ENCODE data around the gene HEMGN. TPM values are rescaled to one million over a fixed set of nuclear protein-coding genes. Genes with fewer than 3 reads are reported as not detected.

The HEMGN gene
- polyA plus RNA-seq, 3 donors: 0.18 TPM; not detected in 2

DNA sequence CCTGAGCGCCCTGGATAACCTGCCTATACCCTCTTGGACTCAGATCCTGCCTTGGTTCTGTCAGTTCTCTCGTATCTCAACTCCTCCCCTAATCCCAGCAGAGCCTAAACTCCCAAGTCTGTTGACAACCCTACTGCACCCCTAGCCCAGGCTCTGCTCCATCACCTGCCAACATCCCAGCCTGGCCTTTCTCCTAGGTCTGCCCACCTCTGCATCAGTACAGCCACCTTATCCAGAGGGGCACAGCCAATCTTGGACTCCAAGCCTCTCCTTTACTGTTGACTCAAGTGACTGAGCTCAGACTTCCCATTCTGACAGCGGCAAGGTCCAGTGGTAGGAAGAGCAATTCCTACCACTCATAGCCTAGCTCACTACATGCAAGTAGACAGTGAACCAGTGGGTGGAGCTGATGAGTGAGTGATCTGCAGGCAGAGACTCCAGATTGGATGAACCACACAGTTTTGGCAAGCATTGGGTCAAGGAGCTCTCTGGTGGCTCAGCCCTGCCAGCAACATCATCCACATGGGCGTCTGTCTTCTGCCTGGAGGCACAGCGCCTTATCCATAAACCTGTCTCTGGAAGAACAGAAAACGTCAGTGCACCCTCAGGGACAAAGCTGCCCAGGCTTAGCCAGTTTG, 42.2 kb downstream of the HEMGN start:
- H3K4me2 ChIP-seq (replicated peaks; ENCODE audit: extremely low read depth, low read length, poor library complexity, severe bottlenecking): no peak overlapping the region
- 92% methylated on average over 3 of the region's 6 CpGs for WGBS (ENCODE audit: insufficient coverage)
- Mint-ChIP-seq H3K27ac (peak overlapping the region in 1 of 7 donors; percentile 23), H3K36me3 (peaks cover 28 to 33% of the 10 kb centered on the region in 2 donors), H3K4me1 (peaks cover 4% of the 10 kb centered on the region), H3K9me3 (peaks cover 0 to 6% (median 0%) of the 10 kb centered on the region in 7 donors), H3K27me3 (ENCODE audit: low read depth in 3 of 3) (peaks cover 0 to 6% (median 0%) of the 10 kb centered on the region in 3 donors), H3K4me3 (no peak overlapping the region)
- H3K27me3 ChIP-seq (ENCODE audit: control insufficient read depth in 2 of 2, insufficient read depth in 2 of 2, low read length in 2 of 2): no peaks in the 10 kb centered on the region
- H3K4me3 ChIP-seq (replicated peaks in 1 of 3; ENCODE audit: low read depth in 2 of 3, low read length in 3 of 3): no peak overlapping the region
- no peak overlapping the region for H3K9ac ChIP-seq (ENCODE audit: insufficient read depth, low read length, poor library complexity, severe bottlenecking)
- H3K27ac ChIP-seq (ENCODE audit: low read depth in 1 of 2, low read length in 2 of 2): no peak overlapping the region
- peaks cover 0 to 17% of the 10 kb centered on the region in 2 donors for H3K36me3 ChIP-seq (replicated peaks in 1 of 2; ENCODE audit: control insufficient read depth in 1 of 2, insufficient read depth in 2 of 2, low read length in 2 of 2)
- intact Hi-C loops (cut with micrococcal nuclease): loop anchor here in 1 of 2 donors (10.0 kb wide), 1 partner anchor 139 kb away; no protein-coding TSS in a partner anchor
- peak; percentile 39 to 62 (median 40) for DNase-seq
- no peaks in the 10 kb centered on the region for H3K9me3 ChIP-seq (replicated peaks in 1 of 2; ENCODE audit: control insufficient read depth in 1 of 2, insufficient read depth in 1 of 2, low read length in 2 of 2)
- peaks cover 6% of the 10 kb centered on the region for H4K20me1 ChIP-seq (ENCODE audit: insufficient read depth, low read length)
- H3K79me2 ChIP-seq (ENCODE audit: insufficient read depth, low read length): peaks cover 8% of the 10 kb centered on the region
- H3K4me1 ChIP-seq (ENCODE audit: control insufficient read depth in 1 of 2, insufficient read depth in 2 of 2, low read length in 2 of 2): no peaks in the 10 kb centered on the region
- H2AFZ ChIP-seq (ENCODE audit: insufficient read depth, low read depth, low read length, poor library complexity, severe bottlenecking): no peak overlapping the region
- TF ChIP-seq, protein P1, sequence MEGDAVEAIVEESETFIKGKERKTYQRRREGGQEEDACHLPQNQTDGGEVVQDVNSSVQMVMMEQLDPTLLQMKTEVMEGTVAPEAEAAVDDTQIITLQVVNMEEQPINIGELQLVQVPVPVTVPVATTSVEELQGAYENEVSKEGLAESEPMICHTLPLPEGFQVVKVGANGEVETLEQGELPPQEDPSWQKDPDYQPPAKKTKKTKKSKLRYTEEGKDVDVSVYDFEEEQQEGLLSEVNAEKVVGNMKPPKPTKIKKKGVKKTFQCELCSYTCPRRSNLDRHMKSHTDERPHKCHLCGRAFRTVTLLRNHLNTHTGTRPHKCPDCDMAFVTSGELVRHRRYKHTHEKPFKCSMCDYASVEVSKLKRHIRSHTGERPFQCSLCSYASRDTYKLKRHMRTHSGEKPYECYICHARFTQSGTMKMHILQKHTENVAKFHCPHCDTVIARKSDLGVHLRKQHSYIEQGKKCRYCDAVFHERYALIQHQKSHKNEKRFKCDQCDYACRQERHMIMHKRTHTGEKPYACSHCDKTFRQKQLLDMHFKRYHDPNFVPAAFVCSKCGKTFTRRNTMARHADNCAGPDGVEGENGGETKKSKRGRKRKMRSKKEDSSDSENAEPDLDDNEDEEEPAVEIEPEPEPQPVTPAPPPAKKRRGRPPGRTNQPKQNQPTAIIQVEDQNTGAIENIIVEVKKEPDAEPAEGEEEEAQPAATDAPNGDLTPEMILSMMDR (IDR thresholded peaks at IDR 0.05): peak; percentile 55

DNA sequence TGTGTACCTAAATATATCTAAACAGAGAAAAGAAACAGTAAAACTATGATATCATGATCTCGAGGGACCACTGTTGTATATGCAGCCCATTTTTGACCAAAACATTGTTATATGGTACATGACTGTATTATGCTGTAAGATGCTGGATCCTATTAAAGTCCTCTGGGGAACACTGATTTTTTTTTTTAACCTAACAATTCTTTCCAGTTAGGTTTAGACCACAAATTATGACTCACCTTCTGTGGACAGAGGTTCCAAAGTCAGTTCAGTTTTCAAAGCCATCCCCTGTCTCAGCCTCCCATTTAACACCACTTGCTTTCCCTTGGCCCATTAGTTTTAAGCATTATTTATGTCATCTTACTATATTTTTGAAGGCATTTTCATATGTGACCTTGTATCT, 42.8 kb downstream of the HEMGN start:
- H2AFZ ChIP-seq (ENCODE audit: insufficient read depth, low read depth, low read length, poor library complexity, severe bottlenecking): no peak overlapping the region
- intact Hi-C loops (cut with micrococcal nuclease): loop anchor here in 1 of 2 donors (10.0 kb wide), 1 partner anchor 140 kb away; no protein-coding TSS in a partner anchor
- no peak overlapping the region for H3K4me3 Mint-ChIP-seq
- H3K9me3 Mint-ChIP-seq: peaks cover 0 to 6% (median 0%) of the 10 kb centered on the region in 7 donors
- H3K4me3 ChIP-seq (replicated peaks in 1 of 3; ENCODE audit: low read depth in 2 of 3, low read length in 3 of 3): no peak overlapping the region
- H3K4me2 ChIP-seq (replicated peaks; ENCODE audit: extremely low read depth, low read length, poor library complexity, severe bottlenecking): no peak overlapping the region
- no peaks in the 10 kb centered on the region for H3K27me3 ChIP-seq (ENCODE audit: control insufficient read depth in 2 of 2, insufficient read depth in 2 of 2, low read length in 2 of 2)
- peaks cover 2% of the 10 kb centered on the region for H3K79me2 ChIP-seq (ENCODE audit: insufficient read depth, low read length)
- no peak for DNase-seq
- H3K36me3 Mint-ChIP-seq: peaks cover 22 to 29% of the 10 kb centered on the region in 2 donors
- no peaks in the 10 kb centered on the region for H3K9me3 ChIP-seq (replicated peaks in 1 of 2; ENCODE audit: control insufficient read depth in 1 of 2, insufficient read depth in 1 of 2, low read length in 2 of 2)
- H3K9ac ChIP-seq (ENCODE audit: insufficient read depth, low read length, poor library complexity, severe bottlenecking): no peak overlapping the region
- H3K27me3 Mint-ChIP-seq (ENCODE audit: low read depth in 3 of 3): peaks cover 0 to 6% (median 0%) of the 10 kb centered on the region in 3 donors
- H3K27ac Mint-ChIP-seq: no peak overlapping the region
- WGBS (ENCODE audit: insufficient coverage): no CpG with 5 or more reads among the region's 1 CpG
- TF ChIP-seq, protein P1 (IDR thresholded peaks at IDR 0.05): no peak
- no peaks in the 10 kb centered on the region for H3K4me1 ChIP-seq (ENCODE audit: control insufficient read depth in 1 of 2, insufficient read depth in 2 of 2, low read length in 2 of 2)
- peaks cover 4% of the 10 kb centered on the region for H3K4me1 Mint-ChIP-seq
- H3K27ac ChIP-seq (ENCODE audit: low read depth in 1 of 2, low read length in 2 of 2): no peak overlapping the region
- H4K20me1 ChIP-seq (ENCODE audit: insufficient read depth, low read length): no peaks in the 10 kb centered on the region
- H3K36me3 ChIP-seq (replicated peaks in 1 of 2; ENCODE audit: control insufficient read depth in 1 of 2, insufficient read depth in 2 of 2, low read length in 2 of 2): peaks cover 0 to 12% of the 10 kb centered on the region in 2 donors

Measured in CD14-positive monocyte (primary cell).